Neuronal stem cell (in vitro differentiated cells): ENCODE measurements around the gene SMIM29.

Experiments used
- DNase-seq: peaks from one replicate; pipeline ENCODE4 v3.0.0-alpha.2; 2013; ENCODE audit warnings: low spot score
- H2AFZ ChIP-seq: one replicate; pipeline ENCODE4 v1.6.1; 2013; ENCODE audit warnings: mild to moderate bottlenecking, low read length, inconsistent platforms
- H2AK5ac ChIP-seq: 2 replicates; pipeline ENCODE4 v1.6.1; 2013; ENCODE audit warnings: low read depth, mild to moderate bottlenecking, inconsistent platforms, low read length, moderate library complexity, mixed read lengths
- H2BK120ac ChIP-seq: 2 replicates; pipeline ENCODE4 v1.6.1; 2013; ENCODE audit warnings: low read depth, mild to moderate bottlenecking, inconsistent platforms, low read length, moderate library complexity, mixed read lengths
- H2BK12ac ChIP-seq: one replicate; pipeline ENCODE4 v1.6.1; 2013; ENCODE audit warnings: low read length, inconsistent platforms
- H2BK15ac ChIP-seq: 2 replicates; pipeline ENCODE4 v1.6.1; 2013; ENCODE audit warnings: mild to moderate bottlenecking, low read length, inconsistent platforms, mixed read lengths
- H2BK5ac ChIP-seq: one replicate; pipeline ENCODE4 v1.6.1; 2013; ENCODE audit warnings: inconsistent platforms, mild to moderate bottlenecking, low read length, moderate library complexity
- H3K14ac ChIP-seq: one replicate; pipeline ENCODE4 v1.6.1; 2013; ENCODE audit warnings: low read length, inconsistent platforms
- H3K18ac ChIP-seq: 2 replicates; pipeline ENCODE4 v1.6.1; 2013; ENCODE audit warnings: low read length, inconsistent platforms
- H3K23ac ChIP-seq: 2 replicates; pipeline ENCODE4 v1.6.1; 2013; ENCODE audit warnings: low read depth, mild to moderate bottlenecking, mixed read lengths, low read length, inconsistent platforms; ENCODE audit not compliant: poor library complexity
- H3K27ac ChIP-seq: replicated peaks from 3 replicates; pipeline ENCODE4 v1.5.1; 2013; ENCODE audit warnings: low read length, inconsistent platforms
- H3K27me3 ChIP-seq, 3 experiments: 2 replicates each; pipeline ENCODE4 v1.6.1; 2013; ENCODE audit warnings: low read length in 3 of 3, mild to moderate bottlenecking in 2 of 3, inconsistent platforms in 1 of 3, low read depth in 1 of 3, mixed read lengths in 1 of 3, moderate library complexity in 1 of 3; ENCODE audit not compliant: control insufficient read depth in 3 of 3, insufficient read depth in 3 of 3
- H3K36me3 ChIP-seq, 2 donors: replicated peaks in 1 of 2; 2 replicates each; pipeline ENCODE4 v1.6.1; 2013; ENCODE audit warnings: low read length in 2 of 2; ENCODE audit not compliant: control insufficient read depth in 2 of 2, insufficient read depth in 2 of 2
- H3K4ac ChIP-seq: 2 replicates; pipeline ENCODE4 v1.6.1; 2013; ENCODE audit warnings: inconsistent platforms, mild to moderate bottlenecking, low read length, moderate library complexity
- H3K4me1 ChIP-seq, 2 donors: 1 replicate in 1 of 2; 2 replicates in 1 of 2; pipeline ENCODE4 v1.6.1; 2013; ENCODE audit warnings: low read length in 2 of 2, low read depth in 1 of 2; ENCODE audit not compliant: control insufficient read depth in 2 of 2, insufficient read depth in 1 of 2
- H3K4me2 ChIP-seq: one replicate; pipeline ENCODE4 v1.6.1; 2013; ENCODE audit warnings: mild to moderate bottlenecking, low read length, inconsistent platforms; ENCODE audit not compliant: insufficient read depth, poor library complexity, severe bottlenecking
- H3K4me3 ChIP-seq, 2 donors: 2 replicates each; pipeline ENCODE4 v1.5.1; 2013; ENCODE audit warnings: low read length in 2 of 2, mild to moderate bottlenecking in 2 of 2, inconsistent platforms in 1 of 2, moderate library complexity in 1 of 2
- H3K79me1 ChIP-seq: one replicate; pipeline ENCODE4 v1.6.1; 2013; ENCODE audit warnings: low read depth, mild to moderate bottlenecking, inconsistent platforms, low read length, moderate library complexity
- H3K9ac ChIP-seq: one replicate; pipeline ENCODE4 v1.6.1; 2013; ENCODE audit warnings: mild to moderate bottlenecking, low read depth, low read length, inconsistent platforms; ENCODE audit not compliant: poor library complexity
- H3K9me3 ChIP-seq, 2 donors: replicated peaks in 1 of 2; 2 replicates each; pipeline versions ENCODE3 to v1.6.1; 2013; ENCODE audit warnings: low read length in 2 of 2, mild to moderate bottlenecking in 2 of 2, inconsistent platforms in 1 of 2, low read depth in 1 of 2, mixed read lengths in 1 of 2, moderate library complexity in 1 of 2; ENCODE audit not compliant: control insufficient read depth in 2 of 2, insufficient read depth in 1 of 2
- H4K8ac ChIP-seq: one replicate; pipeline ENCODE4 v1.6.1; 2013; ENCODE audit warnings: low read depth, mild to moderate bottlenecking, inconsistent platforms, low read length, moderate library complexity
- H4K91ac ChIP-seq: one replicate; pipeline ENCODE4 v1.6.1; 2013; ENCODE audit warnings: low read length, low read depth, mild to moderate bottlenecking, inconsistent platforms; ENCODE audit not compliant: poor library complexity
- WGBS, 2 donors: extraction: QIAGEN DNeasy Blood & Tissue Kit; methylation state at CpG; one replicate each; pipeline ENCODE4 v1.1.7; 2013; ENCODE audit warnings: missing lambda C conversion rate in 2 of 2, mixed read lengths in 1 of 2; ENCODE audit not compliant: insufficient read length in 2 of 2, insufficient replicate concordance in 1 of 2; ENCODE audit errors: extremely low coverage in 2 of 2; 5-methylcytosine and 5-hydroxymethylcytosine counted together

The SMIM29 gene

GRCh38 chr6:34230653-34231371, 18.0 kb downstream of the SMIM29 start:
- Histone ChIP-seq H3K18ac (no peak overlapping the region), H2AK5ac (no peak overlapping the region), H3K36me3 (no peaks in the 10 kb centered on the region), H3K27ac (no peak overlapping the region), H3K4ac (no peak overlapping the region), H3K4me1 (peaks cover 12 to 25% of the 10 kb centered on the region in 2 donors), H3K9me3 (no peaks in the 10 kb centered on the region), H3K14ac (no peak overlapping the region), H2AFZ (no peak overlapping the region), H4K91ac (no peak overlapping the region), H3K23ac (no peak overlapping the region), H3K9ac (no peak overlapping the region), H3K79me1 (no peaks in the 10 kb centered on the region), H2BK120ac (no peak overlapping the region), H4K8ac (no peak overlapping the region), H3K4me2 (no peak overlapping the region), H2BK12ac (no peak overlapping the region), H2BK5ac (no peak overlapping the region), H2BK15ac (no peak overlapping the region), H3K27me3 (peaks cover 0 to 2% (median 0%) of the 10 kb centered on the region in 3 experiments), H3K4me3 (peak overlapping the region in 1 of 2 donors; percentile 48)
- DNase-seq, result no peak
- WGBS, 2 donors, result no CpG with 5 or more reads among the region's 5 CpGs

- peaks cover 12 to 25% of the 10 kb centered on the region in 2 donors for H3K4me1 ChIP-seq
- peaks cover 0 to 2% (median 0%) of the 10 kb centered on the region in 3 experiments for H3K27me3 ChIP-seq
- H4K8ac ChIP-seq, result no peak overlapping the region
- no peak overlapping the region for H2BK5ac ChIP-seq
- H2BK120ac ChIP-seq, result no peak overlapping the region
- H3K4me2 ChIP-seq, result no peak overlapping the region
- H4K91ac ChIP-seq, result no peak overlapping the region
- no peak overlapping the region for H3K14ac ChIP-seq
- H3K79me1 ChIP-seq, result no peaks in the 10 kb centered on the region
- H3K18ac ChIP-seq, result no peak overlapping the region
- H3K4ac ChIP-seq, result no peak overlapping the region
- no peak overlapping the region for H3K23ac ChIP-seq
- no peaks in the 10 kb centered on the region for H3K36me3 ChIP-seq
- no peak for DNase-seq
- no peak overlapping the region for H2BK12ac ChIP-seq
- WGBS, 2 donors, result no CpG with 5 or more reads among the region's 8 CpGs
- H2BK15ac ChIP-seq, result no peak overlapping the region
- H2AK5ac ChIP-seq, result no peak overlapping the region
- H3K9ac ChIP-seq, result no peak overlapping the region
- H2AFZ ChIP-seq, result no peak overlapping the region
- H3K9me3 ChIP-seq, result no peaks in the 10 kb centered on the region
- H3K4me3 ChIP-seq, result no peak overlapping the region
- no peak overlapping the region for H3K27ac ChIP-seq
Measured at GRCh38 chr6:34229877-34230276, 18.9 kb downstream of the SMIM29 start.

- no peaks in the 10 kb centered on the region for H3K36me3 ChIP-seq
- H2BK12ac ChIP-seq, result peak overlapping the region; percentile 27
- no CpG with 5 or more reads among the region's 16 CpGs for WGBS, 2 donors
- peak overlapping the region; percentile 62 for H2BK5ac ChIP-seq
- peak overlapping the region; percentile 33 for H2AK5ac ChIP-seq
- peaks cover 12 to 24% of the 10 kb centered on the region in 2 donors for H3K4me1 ChIP-seq
- H3K9me3 ChIP-seq, result no peaks in the 10 kb centered on the region
- DNase-seq, result no peak
- H3K4me2 ChIP-seq, result no peak overlapping the region
- no peak overlapping the region for H4K91ac ChIP-seq
- H3K14ac ChIP-seq, result no peak overlapping the region
- peak overlapping the region; percentile 76 for H2BK15ac ChIP-seq
- peak overlapping the region; percentile 86 for H3K18ac ChIP-seq
- H3K23ac ChIP-seq, result peak overlapping the region; percentile 29
- H3K4me3 ChIP-seq, result no peak overlapping the region
- H4K8ac ChIP-seq, result peak overlapping the region; percentile 66
- no peaks in the 10 kb centered on the region for H3K79me1 ChIP-seq
- peak overlapping the region; percentile 65 for H2AFZ ChIP-seq
- no peak overlapping the region for H3K9ac ChIP-seq
- peak overlapping the region; percentile 73 for H2BK120ac ChIP-seq
- H3K27me3 ChIP-seq, result peaks cover 0 to 2% (median 0%) of the 10 kb centered on the region in 3 experiments
- H3K4ac ChIP-seq, result no peak overlapping the region
- peak overlapping the region; percentile 33 for H3K27ac ChIP-seq
Measured at GRCh38 chr6:34227761-34228421, 20.9 kb downstream of the SMIM29 start.
